Hepatocyte (in vitro differentiated cells): Measurements from ENCODE around the gene RIPK1. TPM values are rescaled to one million over a fixed set of nuclear protein-coding genes. Genes with fewer than 3 reads are reported as not detected.

Source experiments
- DNase-seq: peaks from one replicate; pipeline ENCODE4 v3.0.0-alpha.2; 2016; ENCODE audit warnings: low spot score
- H2AFZ ChIP-seq: fragments of 200-600 bp; sonication (generic); 2 replicates; pipeline ENCODE4 v1.6.0; 2016; ENCODE audit warnings: antibody characterized with exemption, mild to moderate bottlenecking
- H3K27ac ChIP-seq: fragments of 200-600 bp; sonication (generic); 2 replicates; pipeline ENCODE4 v1.5.1; 2016; ENCODE audit warnings: mild to moderate bottlenecking
- H3K27me3 ChIP-seq: fragments of 200-600 bp; sonication (generic); 2 replicates; pipeline ENCODE4 v1.6.1; 2016
- H3K36me3 ChIP-seq: fragments of 200-600 bp; sonication (generic); replicated peaks from 2 replicates; pipeline ENCODE4 v1.5.1; 2016; ENCODE audit warnings: low read depth; ENCODE audit not compliant: insufficient read depth
- H3K4me1 ChIP-seq: fragments of 200-600 bp; sonication (generic); 2 replicates; pipeline ENCODE4 v1.5.1; 2016; ENCODE audit warnings: mild to moderate bottlenecking, moderate library complexity; ENCODE audit not compliant: insufficient read depth
- H3K4me2 ChIP-seq: fragments of 200-600 bp; sonication (generic); 2 replicates; pipeline ENCODE4 v1.6.0; 2016
- H3K4me3 ChIP-seq: fragments of 200-600 bp; sonication (generic); 2 replicates; pipeline ENCODE4 v1.5.1; 2016; ENCODE audit warnings: mild to moderate bottlenecking
- H3K79me2 ChIP-seq: fragments of 200-600 bp; sonication (generic); 2 replicates; pipeline ENCODE4 v1.6.0; 2017; ENCODE audit warnings: mild to moderate bottlenecking
- H3K9me2 ChIP-seq: fragments of 200-600 bp; sonication (generic); replicated peaks from 2 replicates; pipeline ENCODE4 v1.6.0; 2017; ENCODE audit warnings: mild to moderate bottlenecking; ENCODE audit not compliant: insufficient read depth
- H3K9me3 ChIP-seq: fragments of 200-600 bp; sonication (generic); 2 replicates; pipeline ENCODE4 v1.5.1; 2016; ENCODE audit warnings: low read depth, mild to moderate bottlenecking
- H4K20me1 ChIP-seq: fragments of 200-600 bp; sonication (generic); 2 replicates; pipeline ENCODE4 v1.6.0; 2016; ENCODE audit warnings: mild to moderate bottlenecking; ENCODE audit not compliant: insufficient read depth, poor library complexity, severe bottlenecking
- EZH2 ChIP-seq: fragments of 200-600 bp; sonication (generic); IDR thresholded peaks from 2 replicates; pipeline ENCODE4 v1.6.1; 2016; ENCODE audit warnings: antibody characterized with exemption, mild to moderate bottlenecking, borderline replicate concordance
- EZH2phosphoT487 ChIP-seq: fragments of 200-600 bp; sonication (generic); IDR thresholded peaks from one replicate; pipeline ENCODE4 v1.6.1; 2018; ENCODE audit warnings: antibody characterized with exemption, mild to moderate bottlenecking, low read depth, moderate library complexity; ENCODE audit not compliant: unreplicated experiment, severe bottlenecking
- WGBS: methylation state at CpG from one replicate; pipeline ENCODE4 v1.1.6; 2016; ENCODE audit warnings: low lambda C conversion rate; ENCODE audit errors: missing lambda C conversion rate; 5-methylcytosine and 5-hydroxymethylcytosine counted together
- polyA plus RNA-seq: library from polyadenylated mRNA; unstranded; fragments of >200 nt; fragmentation: Nextera tagmentation; extraction: Ambion mirVana; gene quantifications from 2 replicates; pipeline ENCODE4 v1.2.1, GENCODE V29; 2016
- small RNA-seq: library from RNA; depleted of rRNA; stranded (forward); fragments of <200 nt; gene quantifications from one replicate; pipeline ENCODE3, GENCODE V24; 2014
- total RNA-seq: library from RNA; depleted of rRNA; stranded (reverse); fragments of >200 nt; gene quantifications from 2 replicates; pipeline ENCODE4 v1.2.3, GENCODE V29; 2014
- TF ChIP-seq, protein P1 (sequence below): fragments of 200-600 bp; sonication (generic); IDR thresholded peaks from 2 replicates; pipeline ENCODE4 v1.5.1; 2016; ENCODE audit warnings: antibody characterized with exemption, mild to moderate bottlenecking; ENCODE audit not compliant: poor library complexity

RIPK1 gene
- total and polyA plus RNA-seq, 2 experiments from 2014 or later: 14.6 to 16.2 TPM

DNA sequence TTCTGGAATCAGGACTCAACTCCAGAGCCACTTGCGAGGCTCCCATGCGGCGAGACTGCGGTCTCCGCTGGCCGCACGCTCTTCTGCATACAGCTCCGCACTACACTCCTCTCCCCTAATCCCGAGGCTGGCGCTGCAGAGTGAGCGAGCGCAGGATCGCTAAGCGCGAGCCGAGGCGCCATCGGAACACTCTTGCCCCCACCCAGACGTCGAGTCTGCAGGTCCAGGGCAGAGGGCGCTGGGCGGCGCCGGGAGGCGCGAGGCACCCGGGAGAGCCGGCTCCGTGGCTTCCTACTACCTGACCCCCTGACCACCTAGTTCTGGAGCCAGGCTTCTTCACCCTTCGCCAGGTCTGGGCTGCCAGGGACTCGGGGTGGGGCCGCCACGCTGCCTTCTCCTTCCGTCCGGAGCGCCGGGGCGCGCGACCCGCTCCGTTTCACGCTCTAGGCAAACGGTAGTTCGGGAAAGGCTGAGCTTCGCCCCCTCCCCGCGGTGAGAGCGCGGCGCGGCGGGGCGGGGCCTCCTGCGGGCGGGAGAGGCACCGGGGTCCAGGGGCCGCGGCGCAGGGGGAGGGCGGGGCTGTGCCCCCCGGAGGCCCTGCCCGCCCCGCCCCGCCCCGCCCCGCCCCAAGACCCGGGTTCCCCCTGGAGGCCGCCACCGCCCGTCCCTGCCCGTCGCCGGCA is 94.4 kb downstream of the RIPK1 start:
- 1% methylated on average over 49 of the region's 74 CpGs for WGBS
- Histone ChIP-seq H3K4me1 (peaks cover 21% of the 10 kb centered on the region), H3K4me2 (peak overlapping the region; percentile 84), H3K79me2 (no peaks in the 10 kb centered on the region), H2AFZ (peak overlapping the region; percentile 72), H3K27ac (peak overlapping the region; percentile 95), H3K9me3 (no peaks in the 10 kb centered on the region), H3K27me3 (no peaks in the 10 kb centered on the region), H3K36me3 (no peaks in the 10 kb centered on the region), H3K4me3 (peak overlapping the region; percentile 27), H3K9me2 (no peaks in the 10 kb centered on the region), H4K20me1 (no peaks in the 10 kb centered on the region)
- TF ChIP-seq, protein P1, sequence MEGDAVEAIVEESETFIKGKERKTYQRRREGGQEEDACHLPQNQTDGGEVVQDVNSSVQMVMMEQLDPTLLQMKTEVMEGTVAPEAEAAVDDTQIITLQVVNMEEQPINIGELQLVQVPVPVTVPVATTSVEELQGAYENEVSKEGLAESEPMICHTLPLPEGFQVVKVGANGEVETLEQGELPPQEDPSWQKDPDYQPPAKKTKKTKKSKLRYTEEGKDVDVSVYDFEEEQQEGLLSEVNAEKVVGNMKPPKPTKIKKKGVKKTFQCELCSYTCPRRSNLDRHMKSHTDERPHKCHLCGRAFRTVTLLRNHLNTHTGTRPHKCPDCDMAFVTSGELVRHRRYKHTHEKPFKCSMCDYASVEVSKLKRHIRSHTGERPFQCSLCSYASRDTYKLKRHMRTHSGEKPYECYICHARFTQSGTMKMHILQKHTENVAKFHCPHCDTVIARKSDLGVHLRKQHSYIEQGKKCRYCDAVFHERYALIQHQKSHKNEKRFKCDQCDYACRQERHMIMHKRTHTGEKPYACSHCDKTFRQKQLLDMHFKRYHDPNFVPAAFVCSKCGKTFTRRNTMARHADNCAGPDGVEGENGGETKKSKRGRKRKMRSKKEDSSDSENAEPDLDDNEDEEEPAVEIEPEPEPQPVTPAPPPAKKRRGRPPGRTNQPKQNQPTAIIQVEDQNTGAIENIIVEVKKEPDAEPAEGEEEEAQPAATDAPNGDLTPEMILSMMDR: no peak
- no peak for TF ChIP-seq EZH2
- no peak for TF ChIP-seq EZH2phosphoT487
- DNase-seq: peak; percentile 90

DNA sequence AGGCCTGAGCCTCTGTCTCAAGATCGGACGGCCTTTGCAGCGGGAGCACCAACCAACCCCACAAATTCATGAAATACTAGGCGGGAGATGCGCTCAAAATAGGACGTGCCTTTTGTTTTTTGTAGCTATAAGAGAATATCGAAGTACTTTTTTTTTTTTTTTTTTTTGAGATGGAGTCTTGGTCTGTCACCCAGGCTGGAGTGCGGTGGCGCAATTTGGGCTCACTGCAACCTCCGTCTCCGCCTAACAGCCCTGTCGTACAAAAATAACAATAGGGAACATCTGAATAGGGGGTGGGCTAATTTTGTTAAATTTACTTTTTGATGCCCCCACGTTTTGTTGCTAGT is 94.9 kb downstream of the RIPK1 start:
- no peak for DNase-seq
- peak overlapping the region; percentile 95 for H3K27ac ChIP-seq
- H3K36me3 ChIP-seq: no peaks in the 10 kb centered on the region
- 20% methylated on average over 13 of the region's 13 CpGs for WGBS
- H3K9me2 ChIP-seq: no peaks in the 10 kb centered on the region
- no peak for TF ChIP-seq EZH2phosphoT487
- no peak for TF ChIP-seq EZH2
- TF ChIP-seq, protein P1: no peak
- peaks cover 21% of the 10 kb centered on the region for H3K4me1 ChIP-seq
- H3K79me2 ChIP-seq: no peaks in the 10 kb centered on the region
- H3K4me3 ChIP-seq: no peak overlapping the region
- H4K20me1 ChIP-seq: no peaks in the 10 kb centered on the region
- H2AFZ ChIP-seq: peak overlapping the region; percentile 72
- no peaks in the 10 kb centered on the region for H3K27me3 ChIP-seq
- no peaks in the 10 kb centered on the region for H3K9me3 ChIP-seq
- H3K4me2 ChIP-seq: peak overlapping the region; percentile 84

DNA sequence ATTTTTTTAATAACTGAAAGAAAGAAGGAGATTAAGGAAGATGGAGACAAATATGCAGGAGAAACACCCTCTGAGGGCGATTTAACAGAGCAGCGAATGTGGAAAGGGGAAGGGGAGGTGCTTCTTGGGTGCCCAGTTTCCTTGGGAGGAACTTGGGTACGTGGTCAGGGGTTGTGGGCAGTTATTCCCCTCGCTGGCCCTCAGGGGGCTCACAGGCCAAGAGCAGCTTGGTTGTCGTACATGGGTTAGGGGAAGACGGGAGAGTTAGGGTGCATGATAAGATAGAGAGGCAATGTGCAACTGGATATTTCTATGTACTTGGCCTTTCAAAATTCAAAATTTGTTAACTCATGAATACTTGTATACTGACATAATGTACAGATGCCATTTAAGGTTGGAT is 96.1 kb downstream of the RIPK1 start:
- no peak for DNase-seq
- no peaks in the 10 kb centered on the region for H3K9me3 ChIP-seq
- H3K4me1 ChIP-seq: peaks cover 11% of the 10 kb centered on the region
- WGBS: 93% methylated on average over 6 of the region's 6 CpGs
- H3K27me3 ChIP-seq: no peaks in the 10 kb centered on the region
- no peak overlapping the region for H3K4me3 ChIP-seq
- no peak overlapping the region for H3K4me2 ChIP-seq
- no peak overlapping the region for H3K27ac ChIP-seq
- H4K20me1 ChIP-seq: no peaks in the 10 kb centered on the region
- H3K36me3 ChIP-seq: no peaks in the 10 kb centered on the region
- H3K79me2 ChIP-seq: no peaks in the 10 kb centered on the region
- H3K9me2 ChIP-seq: no peaks in the 10 kb centered on the region
- no peak for TF ChIP-seq EZH2phosphoT487
- TF ChIP-seq, protein P1: no peak
- no peak for TF ChIP-seq EZH2
- no peak overlapping the region for H2AFZ ChIP-seq

Small RNAs within 50 kb of the gene (small RNA-seq; reads per million reads assigned to genes)
- gene AL133351.4: not detected
- not detected for gene RNA5SP201

Other genes with a start within 250 kb of the RIPK1 start
- 48.6 and 57.0 TPM in 2 replicates for gene SERPINB1, start 226.6 kb upstream of the RIPK1 start, total RNA-seq
- gene SERPINB1, start 226.6 kb upstream of the RIPK1 start, polyA plus RNA-seq: 45.9 and 56.5 TPM in 2 replicates
- gene SERPINB9, start 165.2 kb upstream of the RIPK1 start, total RNA-seq: 37.2 and 51.1 TPM in 2 replicates
- 60.5 and 70.0 TPM in 2 replicates for gene SERPINB9, start 165.2 kb upstream of the RIPK1 start, polyA plus RNA-seq
- 77.7 and 87.9 TPM in 2 replicates for gene SERPINB6, start 96.9 kb upstream of the RIPK1 start, total RNA-seq
- gene SERPINB6, start 96.9 kb upstream of the RIPK1 start, polyA plus RNA-seq: 109 and 117 TPM in 2 replicates
- 22.5 and 23.4 TPM in 2 replicates for gene NQO2, start 68.6 kb upstream of the RIPK1 start, total RNA-seq
- gene NQO2, start 68.6 kb upstream of the RIPK1 start, polyA plus RNA-seq: 28.6 and 38.5 TPM in 2 replicates
- gene BPHL, start 50.2 kb downstream of the RIPK1 start, total RNA-seq: 42.4 and 52.0 TPM in 2 replicates
- gene BPHL, start 50.2 kb downstream of the RIPK1 start, polyA plus RNA-seq: 61.2 and 77.0 TPM in 2 replicates
- 97.2 and 115 TPM in 2 replicates for gene TUBB2A, start 89.0 kb downstream of the RIPK1 start, total RNA-seq
- gene TUBB2A, start 89.0 kb downstream of the RIPK1 start, polyA plus RNA-seq: 183 and 185 TPM in 2 replicates
- 72.0 and 72.2 TPM in 2 replicates for gene TUBB2B, start 159.2 kb downstream of the RIPK1 start, total RNA-seq
- gene TUBB2B, start 159.2 kb downstream of the RIPK1 start, polyA plus RNA-seq: 31.2 and 36.4 TPM in 2 replicates
- 8.1 and 15.5 TPM in 2 replicates for gene PSMG4, start 190.5 kb downstream of the RIPK1 start, total RNA-seq
- gene PSMG4, start 190.5 kb downstream of the RIPK1 start, polyA plus RNA-seq: 26.4 and 28.1 TPM in 2 replicates